NCI-H748 (cell line): ENCODE measurements around the gene CEL.
"Not testable (repeated sequence)": the region's sequence is repeated elsewhere in the genome, so short reads cannot be mapped to it uniquely, and the experiment has no call there.

Experiments
- DNase-seq: peaks from one replicate; lab custom pipeline; 2025; ENCODE audit not compliant: unreplicated experiment; lab: John Stamatoyannopoulos, UW

CEL gene

DNA sequence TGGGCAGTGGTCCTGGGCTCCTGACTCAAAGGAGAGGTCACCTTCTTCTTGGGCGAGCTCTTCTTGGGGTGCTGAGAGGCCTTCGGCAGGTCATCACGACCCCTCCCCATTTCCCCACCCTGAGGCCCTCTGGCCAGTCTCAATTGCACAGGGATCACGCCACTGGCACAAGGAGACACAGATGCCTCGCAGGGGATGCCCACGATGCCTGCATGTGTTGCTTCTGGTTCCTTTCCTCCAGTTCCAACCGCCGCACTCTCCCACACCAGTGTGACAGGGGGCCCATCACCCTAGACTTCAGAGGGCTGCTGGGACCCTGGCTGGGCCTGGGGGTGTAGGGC, 1.3 kb downstream of the CEL start:
- DNase-seq = no peak

DNA sequence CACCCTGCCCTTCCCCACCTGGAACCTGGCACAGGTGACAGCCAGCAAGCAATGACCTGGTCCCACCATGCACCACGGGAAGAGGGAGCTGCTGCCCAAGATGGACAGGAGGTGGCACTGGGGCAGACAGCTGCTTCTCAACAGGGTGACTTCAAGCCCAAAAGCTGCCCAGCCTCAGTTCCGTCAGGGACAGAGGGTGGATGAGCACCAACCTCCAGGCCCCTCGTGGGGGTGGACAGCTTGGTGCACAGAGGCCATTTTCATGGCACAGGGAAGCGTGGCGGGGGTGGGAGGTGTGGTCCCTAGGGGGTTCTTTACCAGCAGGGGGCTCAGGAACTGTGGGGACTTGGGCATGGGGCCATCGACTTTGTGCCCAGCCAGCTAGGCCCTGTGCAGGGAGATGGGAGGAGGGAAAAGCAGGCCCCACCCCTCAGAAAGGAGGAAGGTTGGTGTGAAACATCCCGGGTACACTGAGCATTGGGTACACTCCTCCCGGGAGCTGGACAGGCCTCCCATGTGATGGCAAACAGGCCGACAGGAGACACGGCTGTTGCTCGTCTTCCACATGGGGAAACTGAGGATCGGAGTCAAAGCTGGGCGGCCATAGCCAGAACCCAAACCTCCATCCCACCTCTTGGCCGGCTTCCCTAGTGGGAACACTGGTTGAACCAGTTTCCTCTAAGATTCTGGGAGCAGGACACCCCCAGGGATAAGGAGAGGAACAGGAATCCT, 1.9 kb downstream of the CEL start:
- no peak for DNase-seq

DNA sequence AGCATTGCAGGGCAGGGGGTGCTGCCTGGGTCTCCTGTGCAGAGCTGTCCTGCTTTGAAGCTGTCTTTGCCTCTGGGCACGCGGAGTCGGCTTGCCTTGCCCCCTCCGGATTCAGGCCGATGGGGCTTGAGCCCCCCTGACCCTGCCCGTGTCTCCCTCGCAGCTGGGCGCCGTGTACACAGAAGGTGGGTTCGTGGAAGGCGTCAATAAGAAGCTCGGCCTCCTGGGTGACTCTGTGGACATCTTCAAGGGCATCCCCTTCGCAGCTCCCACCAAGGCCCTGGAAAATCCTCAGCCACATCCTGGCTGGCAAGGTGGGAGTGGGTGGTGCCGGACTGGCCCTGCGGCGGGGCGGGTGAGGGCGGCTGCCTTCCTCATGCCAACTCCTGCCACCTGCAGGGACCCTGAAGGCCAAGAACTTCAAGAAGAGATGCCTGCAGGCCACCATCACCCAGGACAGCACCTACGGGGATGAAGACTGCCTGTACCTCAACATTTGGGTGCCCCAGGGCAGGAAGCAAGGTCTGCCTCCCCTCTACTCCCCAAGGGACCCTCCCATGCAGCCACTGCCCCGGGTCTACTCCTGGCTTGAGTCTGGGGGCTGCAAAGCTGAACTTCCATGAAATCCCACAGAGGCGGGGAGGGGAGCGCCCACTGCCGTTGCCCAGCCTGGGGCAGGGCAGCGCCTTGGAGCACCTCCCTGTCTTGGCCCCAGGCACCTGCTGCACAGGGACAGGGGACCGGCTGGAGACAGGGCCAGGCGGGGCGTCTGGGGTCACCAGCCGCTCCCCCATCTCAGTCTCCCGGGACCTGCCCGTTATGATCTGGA, 2.7 kb downstream of the CEL start:
- no peak for DNase-seq

DNA sequence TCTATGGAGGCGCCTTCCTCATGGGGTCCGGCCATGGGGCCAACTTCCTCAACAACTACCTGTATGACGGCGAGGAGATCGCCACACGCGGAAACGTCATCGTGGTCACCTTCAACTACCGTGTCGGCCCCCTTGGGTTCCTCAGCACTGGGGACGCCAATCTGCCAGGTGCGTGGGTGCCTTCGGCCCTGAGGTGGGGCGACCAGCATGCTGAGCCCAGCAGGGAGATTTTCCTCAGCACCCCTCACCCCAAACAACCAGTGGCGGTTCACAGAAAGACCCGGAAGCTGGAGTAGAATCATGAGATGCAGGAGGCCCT, 3.2 kb downstream of the CEL start:
- no peak for DNase-seq

GRCh38 chr9:133066181-133066983, 4.6 kb downstream of the CEL start:
- DNase-seq = no peak

DNA sequence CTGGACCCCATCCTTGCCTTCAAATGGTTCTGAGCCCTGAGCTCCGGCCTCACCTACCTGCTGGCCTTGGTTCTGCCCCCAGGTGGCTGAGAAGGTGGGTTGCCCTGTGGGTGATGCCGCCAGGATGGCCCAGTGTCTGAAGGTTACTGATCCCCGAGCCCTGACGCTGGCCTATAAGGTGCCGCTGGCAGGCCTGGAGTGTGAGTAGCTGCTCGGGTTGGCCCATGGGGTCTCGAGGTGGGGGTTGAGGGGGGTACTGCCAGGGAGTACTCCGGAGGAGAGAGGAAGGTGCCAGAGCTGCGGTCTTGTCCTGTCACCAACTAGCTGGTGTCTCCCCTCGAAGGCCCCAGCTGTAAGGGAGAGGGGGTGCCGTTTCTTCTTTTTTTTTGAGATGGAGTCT, 5.2 kb downstream of the CEL start:
- no peak for DNase-seq

GRCh38 chr9:133067813-133068212, 6.0 kb downstream of the CEL start:
- DNase-seq = no peak

- not testable (repeated sequence) for DNase-seq
Observed at GRCh38 chr9:133068431-133068830, 6.7 kb downstream of the CEL start.

DNA sequence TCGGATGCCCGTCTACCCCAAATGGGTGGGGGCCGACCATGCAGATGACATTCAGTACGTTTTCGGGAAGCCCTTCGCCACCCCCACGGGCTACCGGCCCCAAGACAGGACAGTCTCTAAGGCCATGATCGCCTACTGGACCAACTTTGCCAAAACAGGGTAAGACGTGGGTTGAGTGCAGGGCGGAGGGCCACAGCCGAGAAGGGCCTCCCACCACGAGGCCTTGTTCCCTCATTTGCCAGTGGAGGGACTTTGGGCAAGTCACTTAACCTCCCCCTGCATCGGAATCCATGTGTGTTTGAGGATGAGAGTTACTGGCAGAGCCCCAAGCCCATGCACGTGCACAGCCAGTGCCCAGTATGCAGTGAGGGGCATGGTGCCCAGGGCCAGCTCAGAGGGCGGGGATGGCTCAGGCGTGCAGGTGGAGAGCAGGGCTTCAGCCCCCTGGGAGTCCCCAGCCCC, 8.8 kb downstream of the CEL start:
- not testable (repeated sequence) for DNase-seq

GRCh38 chr9:133070985-133071384, 9.2 kb downstream of the CEL start:
- DNase-seq = not testable (repeated sequence)

- DNase-seq = no peak
Observed at GRCh38 chr9:133071484-133072150, 9.8 kb downstream of the CEL start.

- DNase-seq = not testable (repeated sequence)
Observed at GRCh38 chr9:133072210-133072609, 10.4 kb downstream of the CEL start.

DNA sequence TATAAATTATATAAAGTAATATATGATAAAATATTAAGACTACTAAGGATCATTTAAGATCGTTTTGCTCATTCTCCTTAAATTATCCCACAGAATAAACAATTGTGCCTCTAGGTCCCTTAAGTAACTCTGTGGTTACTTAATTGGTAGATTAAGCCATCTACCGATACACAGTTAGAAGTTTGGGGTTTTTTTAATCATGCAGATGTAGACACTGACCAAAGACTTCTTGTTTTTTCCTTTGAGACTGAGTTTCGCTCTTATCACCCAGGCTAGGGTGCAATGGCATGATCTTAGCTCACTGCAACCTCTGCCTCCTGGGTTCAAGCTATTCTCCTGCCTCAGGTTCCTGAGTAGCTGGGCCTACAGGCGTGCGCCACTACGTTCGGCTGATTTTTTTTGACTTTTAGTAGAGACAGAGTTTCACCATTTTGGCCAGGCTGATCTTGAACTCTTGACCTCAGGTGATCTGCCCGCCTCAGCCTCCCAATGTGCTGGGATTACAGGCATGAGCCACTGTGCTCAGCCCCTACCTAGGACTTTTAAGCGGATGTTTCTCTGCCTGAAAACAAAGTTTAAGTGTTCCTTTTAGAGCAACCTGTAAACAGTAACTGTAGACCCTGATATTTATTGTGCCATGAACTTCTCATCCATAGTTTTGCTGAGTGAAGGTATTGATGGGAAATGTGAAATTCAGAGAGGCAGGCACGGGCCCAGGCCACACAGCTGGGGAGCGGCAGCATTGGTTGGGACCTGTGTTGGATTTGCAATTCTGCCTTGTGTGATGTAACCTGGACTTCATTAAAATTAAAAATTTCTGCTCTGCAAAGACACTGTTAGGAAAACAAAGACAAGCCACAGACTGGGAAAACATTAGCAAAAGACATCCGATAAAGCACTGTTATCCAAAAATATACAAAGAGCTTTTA, 11.6 kb downstream of the CEL start:
- no peak for DNase-seq

DNA sequence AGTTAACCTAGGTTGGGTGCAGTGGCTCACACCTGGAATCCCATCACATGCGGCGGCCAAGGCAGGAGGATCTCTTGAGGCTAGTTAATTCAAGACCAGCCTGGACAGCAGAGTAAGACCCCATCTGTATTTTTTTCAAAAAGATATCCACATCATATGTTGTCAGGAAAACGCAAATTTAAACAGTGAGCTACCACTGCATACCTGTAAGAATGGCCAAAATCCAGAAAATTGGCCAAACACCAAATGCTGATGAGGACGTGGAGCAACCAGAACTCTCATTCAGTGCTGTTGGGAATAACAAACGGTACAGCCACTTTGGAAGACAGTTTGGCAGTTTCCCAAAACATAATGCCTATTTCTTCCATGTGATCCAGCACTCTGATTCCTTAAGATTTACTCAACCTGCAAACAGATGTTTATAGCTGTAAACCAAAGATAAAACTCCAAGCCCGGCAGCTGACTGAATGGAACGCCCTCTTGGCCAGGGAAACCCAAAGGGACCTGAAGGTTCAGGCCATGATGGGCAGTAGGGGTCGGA, 12.4 kb downstream of the CEL start:
- DNase-seq = no peak

DNA sequence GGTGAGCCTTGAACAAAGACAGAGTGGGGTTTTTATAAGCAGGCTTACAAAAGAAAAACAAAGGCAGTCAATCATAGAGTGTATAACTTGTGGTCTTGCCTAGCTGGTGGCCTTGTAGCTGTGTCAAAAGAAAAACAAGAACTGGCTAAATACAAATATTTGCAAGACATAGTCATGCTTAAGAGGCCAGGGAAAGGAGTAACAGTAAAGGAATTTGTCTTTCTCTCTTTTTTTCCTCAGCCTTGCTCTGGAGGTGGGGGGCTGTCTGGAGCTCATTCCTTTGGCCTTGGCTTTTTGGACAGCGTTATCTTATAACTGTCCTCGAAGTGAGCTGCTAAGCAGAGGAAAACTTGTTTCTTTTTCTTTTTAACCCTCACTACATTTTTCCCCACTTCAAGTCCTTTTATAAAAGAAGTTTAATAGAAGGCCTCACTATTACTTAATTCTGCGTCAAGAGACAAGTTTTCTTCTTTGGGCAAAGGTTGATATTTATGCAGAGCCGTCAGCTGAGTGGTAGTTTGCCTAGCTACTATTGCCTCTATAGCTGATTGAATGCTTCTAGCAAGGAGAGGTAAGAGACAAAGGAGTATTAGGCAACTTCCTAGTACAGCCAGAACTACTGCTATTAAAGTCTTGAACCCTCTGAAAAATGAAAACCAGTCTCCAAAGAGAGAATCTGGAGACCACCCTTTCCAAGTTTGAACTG, 14.3 kb downstream of the CEL start:
- DNase-seq = no peak

GRCh38 chr9:133076691-133077090, 14.9 kb downstream of the CEL start:
- no peak for DNase-seq

- DNase-seq = no peak
Observed at GRCh38 chr9:133078486-133078885, 16.7 kb downstream of the CEL start.

DNA sequence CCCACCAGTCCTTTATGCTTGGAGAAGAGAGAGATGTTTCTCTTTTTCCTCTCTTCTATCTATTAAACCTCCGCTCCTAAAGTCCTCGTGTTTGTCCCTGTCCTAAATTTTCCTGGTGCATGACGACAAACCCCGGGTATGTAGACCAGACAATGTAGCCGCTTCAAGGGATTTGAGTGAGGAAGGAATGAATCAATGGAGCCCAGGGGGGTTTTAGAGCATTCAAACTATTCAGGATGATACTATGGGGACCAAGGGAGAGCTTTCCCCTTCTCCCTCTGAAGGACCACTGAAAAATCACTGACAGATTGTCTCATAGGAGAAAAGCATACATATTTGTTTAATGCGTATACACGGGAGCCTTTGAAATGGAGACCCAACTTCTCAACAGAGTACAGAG, 18.4 kb downstream of the CEL start:
- no peak for DNase-seq
